Smooth muscle cell (in vitro differentiated cells): ENCODE data around the gene C16orf92. TPM values are rescaled to one million over a fixed set of nuclear protein-coding genes. Genes with fewer than 3 reads are reported as not detected.

ENCODE experiments used
- DNase-seq: peaks from one replicate; lab custom pipeline; 2025; ENCODE audit not compliant: unreplicated experiment; lab: John Stamatoyannopoulos, UW
- H2AFZ ChIP-seq: fragments of 200-600 bp; sonication (generic); 2 replicates; pipeline ENCODE4 v1.6.0; 2016; ENCODE audit warnings: antibody characterized with exemption, low read depth, mild to moderate bottlenecking
- H3F3A ChIP-seq: fragments of 200-600 bp; sonication (generic); 2 replicates; pipeline ENCODE4 v1.6.0; 2017; ENCODE audit warnings: antibody characterized with exemption, low read depth
- H3K27ac ChIP-seq: fragments of 200-600 bp; sonication (generic); 2 replicates; pipeline ENCODE4 v1.5.1; 2016; ENCODE audit warnings: low read depth, mild to moderate bottlenecking
- H3K27me3 ChIP-seq: fragments of 200-600 bp; sonication (generic); 2 replicates; pipeline ENCODE4 v1.6.1; 2016; ENCODE audit warnings: low read depth, mild to moderate bottlenecking
- H3K36me3 ChIP-seq: fragments of 200-600 bp; sonication (generic); 2 replicates; pipeline ENCODE4 v1.5.1; 2016; ENCODE audit warnings: low read depth
- H3K4me1 ChIP-seq: fragments of 200-600 bp; sonication (generic); 2 replicates; pipeline ENCODE4 v1.5.1; 2016; ENCODE audit warnings: low read depth
- H3K4me2 ChIP-seq: fragments of 200-600 bp; sonication (generic); 2 replicates; pipeline ENCODE4 v1.6.0; 2016; ENCODE audit warnings: mild to moderate bottlenecking
- H3K4me3 ChIP-seq: fragments of 200-600 bp; sonication (generic); 2 replicates; pipeline ENCODE4 v1.5.1; 2016; ENCODE audit warnings: mild to moderate bottlenecking
- H3K79me2 ChIP-seq: fragments of 200-600 bp; sonication (generic); 2 replicates; pipeline ENCODE4 v1.6.0; 2016; ENCODE audit warnings: low read depth, mild to moderate bottlenecking
- H3K9ac ChIP-seq: fragments of 200-600 bp; sonication (generic); 2 replicates; pipeline ENCODE4 v1.6.0; 2016; ENCODE audit warnings: low read depth
- H3K9me3 ChIP-seq: fragments of 200-600 bp; sonication (generic); replicated peaks from 2 replicates; pipeline ENCODE4 v1.5.1; 2016; ENCODE audit warnings: low read depth
- H4K20me1 ChIP-seq: fragments of 200-600 bp; sonication (generic); 2 replicates; pipeline ENCODE4 v1.6.0; 2016; ENCODE audit warnings: low read depth
- WGBS: methylation state at CpG from one replicate; pipeline ENCODE4 v1.1.7; 2016; ENCODE audit warnings: low lambda C conversion rate; 5-methylcytosine and 5-hydroxymethylcytosine counted together
- polyA plus RNA-seq: library from polyadenylated mRNA; unstranded; fragments of >200 nt; fragmentation: Nextera tagmentation; extraction: Ambion mirVana; gene quantifications from 2 replicates; pipeline ENCODE4 v1.2.1, GENCODE V29; 2016
- total RNA-seq: library from RNA; depleted of rRNA; stranded (reverse); fragments of >200 nt; gene quantifications from 2 replicates; pipeline ENCODE4 v1.2.3, GENCODE V29; 2014
- TF ChIP-seq, protein P1 (sequence below): fragments of 200-600 bp; sonication (generic); IDR thresholded peaks from 2 replicates; pipeline ENCODE4 v1.5.1; 2017; ENCODE audit warnings: borderline replicate concordance, mild to moderate bottlenecking, antibody characterized with exemption; ENCODE audit not compliant: insufficient read depth, poor library complexity, severe bottlenecking

Gene C16orf92
- total and polyA plus RNA-seq, 2 experiments from 2014 or later = not detected

DNA sequence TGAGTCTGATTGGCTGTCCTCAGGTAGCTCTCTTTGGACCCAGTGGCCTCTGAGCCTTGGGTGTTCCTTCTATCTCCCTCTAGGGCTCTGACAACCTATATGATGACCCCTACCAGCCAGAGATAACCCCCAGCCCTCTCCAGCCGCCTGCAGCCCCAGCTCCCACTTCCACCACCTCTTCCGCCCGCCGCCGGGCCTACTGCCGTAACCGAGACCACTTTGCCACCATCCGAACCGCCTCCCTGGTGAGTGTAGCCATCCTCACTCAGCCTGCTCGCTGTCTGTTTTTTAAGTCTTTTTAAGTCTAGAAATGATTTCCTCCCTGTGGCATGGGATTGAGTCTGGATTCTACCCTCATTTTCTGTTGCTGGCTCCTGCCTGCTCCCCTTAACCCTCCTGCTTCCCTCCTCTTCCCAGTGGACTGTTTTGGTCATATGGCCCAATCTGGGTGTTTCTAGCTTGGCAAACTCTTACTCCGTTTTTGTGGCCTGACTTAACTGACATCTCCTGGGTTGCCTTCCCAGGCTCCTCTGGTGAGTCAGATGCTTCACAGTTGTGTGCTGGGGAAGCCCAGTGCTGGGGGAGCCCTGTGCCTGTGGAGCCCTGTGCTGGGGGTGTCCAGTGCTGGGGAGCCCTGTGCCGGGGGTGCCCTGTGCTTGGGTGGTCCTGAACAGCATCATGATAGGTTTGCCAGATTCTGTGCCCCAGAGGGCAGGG, 39.4 kb upstream of the C16orf92 start:
- peaks cover 6% of the 10 kb centered on the region for H3K36me3 ChIP-seq

DNA sequence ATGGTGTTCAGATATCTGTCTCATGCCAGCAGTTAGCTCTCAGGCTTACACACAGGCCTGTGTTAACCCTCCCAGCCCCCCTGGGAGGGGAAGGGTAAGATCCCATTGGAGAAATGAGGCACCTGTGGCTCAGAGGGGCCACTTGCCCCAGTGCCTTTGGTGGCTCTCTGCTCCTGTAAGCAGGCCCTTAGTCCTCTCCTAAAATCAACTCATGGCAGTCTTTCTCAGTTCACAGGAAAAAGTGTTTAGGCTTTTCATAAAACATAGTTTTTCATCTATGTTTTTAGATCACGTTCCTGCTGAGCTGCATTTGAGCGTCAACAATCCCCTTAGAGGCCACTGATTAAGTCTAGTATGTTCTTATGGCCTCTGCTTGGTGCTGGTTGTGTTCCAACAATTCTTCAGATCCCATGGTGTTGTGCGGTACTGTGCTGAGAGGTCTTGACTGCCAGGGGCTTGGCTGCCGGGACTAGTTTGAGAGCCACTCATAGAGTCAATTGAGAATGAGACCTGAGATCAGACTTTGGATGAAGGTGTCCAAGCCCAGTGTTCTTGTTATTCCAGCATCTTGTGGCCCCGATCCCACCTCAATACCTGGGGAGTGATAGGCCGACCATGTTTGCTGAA, 38.7 kb upstream of the C16orf92 start:
- no peak for DNase-seq
- no peaks in the 10 kb centered on the region for H3F3A ChIP-seq
- H2AFZ ChIP-seq = no peak overlapping the region
- no peak overlapping the region for H3K9ac ChIP-seq
- no peaks in the 10 kb centered on the region for H3K4me1 ChIP-seq
- H3K9me3 ChIP-seq = no peaks in the 10 kb centered on the region
- no peaks in the 10 kb centered on the region for H3K27me3 ChIP-seq
- H3K27ac ChIP-seq = no peak overlapping the region
- no peak overlapping the region for H3K4me2 ChIP-seq
- peaks cover 8% of the 10 kb centered on the region for H4K20me1 ChIP-seq
- H3K79me2 ChIP-seq = no peaks in the 10 kb centered on the region
- H3K4me3 ChIP-seq = no peak overlapping the region
- TF ChIP-seq, protein P1, sequence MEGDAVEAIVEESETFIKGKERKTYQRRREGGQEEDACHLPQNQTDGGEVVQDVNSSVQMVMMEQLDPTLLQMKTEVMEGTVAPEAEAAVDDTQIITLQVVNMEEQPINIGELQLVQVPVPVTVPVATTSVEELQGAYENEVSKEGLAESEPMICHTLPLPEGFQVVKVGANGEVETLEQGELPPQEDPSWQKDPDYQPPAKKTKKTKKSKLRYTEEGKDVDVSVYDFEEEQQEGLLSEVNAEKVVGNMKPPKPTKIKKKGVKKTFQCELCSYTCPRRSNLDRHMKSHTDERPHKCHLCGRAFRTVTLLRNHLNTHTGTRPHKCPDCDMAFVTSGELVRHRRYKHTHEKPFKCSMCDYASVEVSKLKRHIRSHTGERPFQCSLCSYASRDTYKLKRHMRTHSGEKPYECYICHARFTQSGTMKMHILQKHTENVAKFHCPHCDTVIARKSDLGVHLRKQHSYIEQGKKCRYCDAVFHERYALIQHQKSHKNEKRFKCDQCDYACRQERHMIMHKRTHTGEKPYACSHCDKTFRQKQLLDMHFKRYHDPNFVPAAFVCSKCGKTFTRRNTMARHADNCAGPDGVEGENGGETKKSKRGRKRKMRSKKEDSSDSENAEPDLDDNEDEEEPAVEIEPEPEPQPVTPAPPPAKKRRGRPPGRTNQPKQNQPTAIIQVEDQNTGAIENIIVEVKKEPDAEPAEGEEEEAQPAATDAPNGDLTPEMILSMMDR = no peak
- H3K36me3 ChIP-seq = peaks cover 6% of the 10 kb centered on the region
- 96% methylated on average over 6 of the region's 6 CpGs for WGBS

More for the DNA sequence above, 39.4 kb upstream of the C16orf92 start:
- Histone ChIP-seq H3K4me1 (no peaks in the 10 kb centered on the region), H4K20me1 (peaks cover 13% of the 10 kb centered on the region), H3K79me2 (no peaks in the 10 kb centered on the region), H3K9ac (no peak overlapping the region), H3K27ac (no peak overlapping the region), H3F3A (no peaks in the 10 kb centered on the region), H3K27me3 (no peaks in the 10 kb centered on the region), H3K4me2 (no peak overlapping the region), H2AFZ (no peak overlapping the region), H3K4me3 (no peak overlapping the region), H3K9me3 (no peaks in the 10 kb centered on the region)
- TF ChIP-seq, protein P1 = no peak
- WGBS = 97% methylated on average over 12 of the region's 12 CpGs
- no peak for DNase-seq

DNA sequence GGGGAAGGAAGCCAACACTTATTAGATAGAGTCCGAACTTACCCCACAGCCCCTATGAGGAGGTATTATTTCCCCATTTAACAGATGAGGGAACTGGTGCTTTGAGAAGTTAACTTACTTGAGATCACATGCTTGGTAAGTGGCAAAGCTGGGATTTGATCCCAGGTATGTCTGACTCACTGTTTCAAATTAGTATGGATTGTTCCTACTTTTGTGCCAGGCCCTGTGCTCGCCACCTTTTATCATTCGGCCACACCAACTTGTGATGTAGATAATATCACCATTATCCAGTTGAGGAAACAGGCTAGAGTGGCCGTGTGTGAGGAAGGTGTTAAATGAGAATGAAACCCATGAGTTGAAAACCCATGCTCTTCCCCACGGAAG, 38.2 kb upstream of the C16orf92 start:
- no peaks in the 10 kb centered on the region for H3K9me3 ChIP-seq
- no peak overlapping the region for H3K27ac ChIP-seq
- WGBS = 98% methylated on average over 5 of the region's 5 CpGs
- H3K9ac ChIP-seq = no peak overlapping the region
- H3K27me3 ChIP-seq = no peaks in the 10 kb centered on the region
- no peaks in the 10 kb centered on the region for H3K4me1 ChIP-seq
- no peak overlapping the region for H3K4me3 ChIP-seq
- no peak for DNase-seq
- H2AFZ ChIP-seq = no peak overlapping the region
- TF ChIP-seq, protein P1 = no peak
- H3K79me2 ChIP-seq = no peaks in the 10 kb centered on the region
- H3F3A ChIP-seq = no peaks in the 10 kb centered on the region
- peaks cover 6% of the 10 kb centered on the region for H3K36me3 ChIP-seq
- H4K20me1 ChIP-seq = peaks cover 4% of the 10 kb centered on the region
- no peak overlapping the region for H3K4me2 ChIP-seq

DNA sequence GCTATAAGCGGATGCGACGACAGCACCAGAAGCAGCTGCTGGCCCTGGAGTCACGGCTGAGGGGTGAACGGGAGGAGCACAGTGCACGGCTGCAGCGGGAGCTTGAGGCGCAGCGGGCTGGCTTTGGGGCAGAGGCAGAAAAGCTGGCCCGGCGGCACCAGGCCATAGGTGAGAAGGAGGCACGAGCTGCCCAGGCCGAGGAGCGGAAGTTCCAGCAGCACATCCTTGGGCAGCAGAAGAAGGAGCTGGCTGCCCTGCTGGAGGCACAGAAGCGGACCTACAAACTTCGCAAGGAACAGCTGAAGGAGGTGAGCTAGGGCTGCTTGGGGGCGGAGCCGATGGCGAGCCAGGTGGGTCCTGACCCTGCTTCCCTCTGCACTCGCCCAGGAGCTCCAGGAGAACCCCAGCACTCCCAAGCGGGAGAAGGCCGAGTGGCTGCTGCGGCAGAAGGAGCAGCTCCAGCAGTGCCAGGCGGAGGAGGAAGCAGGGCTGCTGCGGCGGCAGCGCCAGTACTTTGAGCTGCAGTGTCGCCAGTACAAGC, 37.7 kb upstream of the C16orf92 start:
- H3K27ac ChIP-seq = no peak overlapping the region
- H3F3A ChIP-seq = peaks cover 2% of the 10 kb centered on the region
- no peak overlapping the region for H3K9ac ChIP-seq
- H3K4me2 ChIP-seq = no peak overlapping the region
- no peaks in the 10 kb centered on the region for H3K9me3 ChIP-seq
- no peak for DNase-seq
- H2AFZ ChIP-seq = no peak overlapping the region
- no peaks in the 10 kb centered on the region for H3K79me2 ChIP-seq
- TF ChIP-seq, protein P1 = no peak
- peaks cover 5% of the 10 kb centered on the region for H3K36me3 ChIP-seq
- peaks cover 4% of the 10 kb centered on the region for H4K20me1 ChIP-seq
- H3K4me3 ChIP-seq = no peak overlapping the region
- H3K4me1 ChIP-seq = no peaks in the 10 kb centered on the region
- 96% methylated on average over 28 of the region's 28 CpGs for WGBS
- H3K27me3 ChIP-seq = no peaks in the 10 kb centered on the region
